NT2/D1 (cell line): ENCODE data around the gene POLD1.

Experiments used
- DNase-seq: peaks from one replicate; pipeline ENCODE4 v3.0.0-alpha.2; 2011; ENCODE audit warnings: low read depth, low spot score
- H3K27me3 ChIP-seq: 2 replicates; pipeline ENCODE4 v1.6.0; 2011; ENCODE audit warnings: mild to moderate bottlenecking; ENCODE audit not compliant: insufficient read length, insufficient read depth
- H3K36me3 ChIP-seq: 2 replicates; pipeline ENCODE4 v1.6.1; 2011; ENCODE audit warnings: mild to moderate bottlenecking, low read length, mixed read lengths; ENCODE audit not compliant: insufficient read depth, insufficient read length
- H3K4me1 ChIP-seq: 2 replicates; pipeline ENCODE4 v1.5.1; 2011; ENCODE audit not compliant: insufficient read depth, insufficient read length
- H3K4me3 ChIP-seq: 2 replicates; pipeline ENCODE4 v1.5.1; 2011; ENCODE audit warnings: low read depth; ENCODE audit not compliant: insufficient read length
- H3K9ac ChIP-seq: 2 replicates; pipeline ENCODE4 v1.6.0; 2011; ENCODE audit warnings: low read depth; ENCODE audit not compliant: insufficient read length
- H3K9me3 ChIP-seq: 2 replicates; pipeline ENCODE4 v1.5.1; 2011; ENCODE audit warnings: mild to moderate bottlenecking, low read length; ENCODE audit not compliant: insufficient read depth
- SUZ12 ChIP-seq: IDR thresholded peaks from 2 replicates; pipeline ENCODE4 v1.6.1; 2011; ENCODE audit not compliant: insufficient read length, insufficient read depth; ENCODE audit errors: extremely low read depth
- YY1 ChIP-seq: IDR thresholded peaks from 2 replicates; pipeline ENCODE4 v1.6.1; 2011; ENCODE audit not compliant: insufficient read length, insufficient read depth
- ZNF274 ChIP-seq: IDR thresholded peaks from 2 replicates; pipeline ENCODE4 v1.6.1; 2011; ENCODE audit warnings: mild to moderate bottlenecking, low read depth, low read length

POLD1 gene

DNA sequence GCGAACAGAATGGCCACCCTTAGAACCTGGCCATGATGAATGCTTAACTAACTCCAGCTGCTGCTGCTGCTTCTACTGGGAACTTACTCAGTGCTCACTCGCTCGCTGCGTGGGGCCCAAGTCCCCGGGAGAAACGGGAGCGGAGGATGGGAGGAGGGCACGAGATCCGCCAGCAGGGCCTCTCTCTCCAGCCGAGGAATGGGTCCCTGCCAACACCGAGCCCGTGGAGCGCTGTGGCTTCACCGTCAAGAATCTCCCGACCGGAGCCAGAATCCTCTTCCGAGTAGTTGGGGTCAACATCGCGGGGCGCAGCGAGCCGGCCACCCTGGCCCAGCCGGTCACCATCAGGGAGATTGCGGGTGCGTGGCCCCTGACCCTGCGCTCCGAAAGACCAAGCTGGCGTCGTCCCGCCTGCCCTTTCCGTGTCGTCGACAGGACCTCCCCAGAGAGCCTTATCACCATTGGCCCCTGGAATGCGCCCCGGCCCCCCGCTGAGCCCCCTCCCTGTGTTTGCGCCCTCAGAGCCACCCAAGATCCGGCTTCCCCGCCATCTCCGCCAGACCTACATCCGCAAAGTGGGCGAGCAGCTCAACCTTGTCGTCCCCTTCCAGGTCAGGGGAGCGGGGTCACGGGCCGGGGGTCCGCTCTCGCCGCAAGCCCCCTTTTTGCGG lies 74.4 kb downstream of the POLD1 start:
- Histone ChIP-seq H3K36me3 (no peaks in the 10 kb centered on the region), H3K9me3 (no peaks in the 10 kb centered on the region), H3K9ac (no peak overlapping the region), H3K4me1 (no peaks in the 10 kb centered on the region), H3K27me3 (no peaks in the 10 kb centered on the region), H3K4me3 (no peak overlapping the region)
- no peak for DNase-seq
- TF ChIP-seq SUZ12: no peak
- no peak for TF ChIP-seq ZNF274
- no peak for TF ChIP-seq YY1

DNA sequence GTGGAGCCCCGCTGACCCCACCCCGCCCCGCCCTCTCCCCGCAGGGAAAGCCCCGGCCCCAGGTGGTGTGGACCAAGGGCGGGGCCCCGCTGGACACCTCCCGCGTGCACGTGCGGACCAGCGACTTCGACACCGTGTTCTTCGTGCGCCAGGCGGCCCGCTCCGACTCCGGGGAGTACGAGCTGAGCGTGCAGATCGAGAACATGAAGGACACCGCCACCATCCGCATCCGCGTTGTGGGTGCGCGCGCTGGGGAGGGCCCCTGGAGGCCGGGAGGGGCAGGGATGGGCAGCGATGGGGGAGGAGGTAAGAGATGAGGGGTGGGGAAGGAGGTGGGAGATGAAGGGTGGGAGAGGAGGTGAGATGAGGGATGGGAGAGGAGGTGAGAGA lies 74.9 kb downstream of the POLD1 start:
- DNase-seq: no peak
- Histone ChIP-seq H3K27me3 (no peaks in the 10 kb centered on the region), H3K9me3 (no peaks in the 10 kb centered on the region), H3K4me1 (no peaks in the 10 kb centered on the region), H3K36me3 (no peaks in the 10 kb centered on the region), H3K9ac (no peak overlapping the region), H3K4me3 (no peak overlapping the region)
- no peak for TF ChIP-seq ZNF274
- TF ChIP-seq YY1: no peak
- no peak for TF ChIP-seq SUZ12

DNA sequence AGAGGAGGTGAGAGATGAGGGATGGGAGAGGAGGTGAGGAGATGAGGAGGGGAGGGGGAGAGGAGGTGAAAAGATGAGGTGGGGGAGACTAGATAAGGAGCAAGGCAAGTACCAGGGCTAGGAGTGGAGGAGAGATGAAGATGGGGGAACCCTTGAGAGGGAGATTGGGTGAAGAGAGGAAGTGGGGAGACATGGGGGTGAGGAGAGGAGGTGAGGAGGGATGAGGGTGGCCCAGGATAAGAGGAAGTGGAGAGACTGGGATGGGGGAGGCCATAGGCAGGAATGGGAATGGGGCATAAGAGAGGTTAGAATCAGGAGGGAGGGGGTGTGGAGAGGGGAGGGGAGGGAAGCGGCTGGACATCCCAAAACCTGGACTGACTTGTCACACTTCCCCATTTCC lies 75.5 kb downstream of the POLD1 start:
- Histone ChIP-seq H3K4me1 (no peaks in the 10 kb centered on the region), H3K4me3 (no peak overlapping the region), H3K9me3 (no peaks in the 10 kb centered on the region), H3K36me3 (no peaks in the 10 kb centered on the region), H3K9ac (no peak overlapping the region), H3K27me3 (no peaks in the 10 kb centered on the region)
- TF ChIP-seq SUZ12 (no peak), YY1 (no peak), ZNF274 (no peak)
- no peak for DNase-seq

DNA sequence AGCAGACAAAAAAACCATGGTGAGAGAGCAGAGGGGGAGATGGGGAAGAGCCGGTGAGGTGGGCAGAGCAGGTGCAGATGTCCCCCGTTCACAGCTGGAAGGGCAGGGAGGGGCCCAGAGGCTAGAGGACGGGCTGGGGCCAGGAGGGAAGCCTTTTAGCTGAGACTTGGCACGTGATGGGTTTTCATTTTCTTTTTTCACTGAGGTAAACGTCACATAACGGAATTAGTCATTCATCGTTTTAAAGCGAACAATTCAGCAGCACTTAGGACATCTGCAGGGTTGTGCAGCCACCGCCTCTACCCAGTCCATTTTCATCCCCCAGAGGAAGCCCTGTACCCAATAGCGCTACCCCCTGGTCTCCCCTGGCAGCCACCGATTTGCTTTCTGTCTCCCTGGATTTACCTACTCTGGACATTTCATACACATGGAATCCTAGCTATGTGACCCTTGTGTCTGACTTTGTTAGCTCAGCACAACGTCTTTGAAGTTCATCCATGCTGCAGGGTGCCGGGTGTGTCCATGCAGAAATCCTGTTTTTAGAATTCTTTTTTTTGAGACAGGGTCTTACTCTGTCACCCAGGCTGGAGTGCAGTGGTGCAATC lies 76.1 kb downstream of the POLD1 start:
- no peak for DNase-seq
- Histone ChIP-seq H3K4me3 (no peak overlapping the region), H3K9ac (no peak overlapping the region)

DNA sequence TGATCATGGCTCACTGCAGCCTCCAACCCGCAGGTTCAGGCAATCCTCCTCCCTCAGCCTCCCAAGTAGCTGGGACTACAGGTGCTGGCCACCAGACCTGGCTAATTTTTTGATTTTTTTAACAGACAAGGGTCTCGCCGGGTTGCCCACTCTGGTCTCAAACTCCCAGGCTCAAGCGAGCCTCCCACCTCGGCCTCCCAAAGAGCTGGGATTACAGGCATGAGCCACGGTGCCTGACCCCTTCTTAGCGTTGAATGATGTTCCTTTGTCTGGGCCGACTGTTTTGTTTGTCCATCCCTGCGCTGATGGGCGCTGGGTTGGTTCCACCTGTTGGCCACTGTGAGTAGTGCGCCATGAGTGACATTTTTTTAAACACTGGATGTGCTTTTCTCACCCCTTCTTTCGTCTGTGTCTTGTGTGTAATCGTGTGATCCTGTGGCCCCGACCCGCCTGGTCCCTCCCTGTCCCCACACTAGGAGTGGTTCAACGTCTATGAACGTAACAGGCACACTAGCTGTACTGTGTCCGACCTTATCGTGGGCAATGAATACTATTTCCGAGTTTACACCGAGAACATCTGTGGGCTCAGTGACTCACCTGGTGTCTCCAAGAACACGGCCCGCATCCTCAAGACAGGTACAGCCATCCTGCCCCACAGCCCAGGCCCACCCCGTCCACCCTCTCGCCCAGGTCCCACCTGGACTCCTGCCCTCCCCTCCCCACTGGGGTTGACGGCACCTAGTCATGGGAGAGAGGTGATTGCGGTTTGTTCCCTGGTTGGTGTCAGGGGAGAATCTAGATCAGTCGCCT lies 77.1 kb downstream of the POLD1 start:
- no peaks in the 10 kb centered on the region for H3K27me3 ChIP-seq
- no peak overlapping the region for H3K4me3 ChIP-seq
- H3K4me1 ChIP-seq: no peaks in the 10 kb centered on the region
- H3K36me3 ChIP-seq: no peaks in the 10 kb centered on the region
- H3K9me3 ChIP-seq: no peaks in the 10 kb centered on the region
- DNase-seq: peak; percentile 43
- no peak for TF ChIP-seq SUZ12
- no peak for TF ChIP-seq YY1
- TF ChIP-seq ZNF274: no peak
- peak overlapping the region; percentile 42 for H3K9ac ChIP-seq

More for the DNA sequence above, 76.1 kb downstream of the POLD1 start:
- Histone ChIP-seq H3K36me3 (no peaks in the 10 kb centered on the region), H3K27me3 (no peaks in the 10 kb centered on the region), H3K4me1 (no peaks in the 10 kb centered on the region), H3K9me3 (no peaks in the 10 kb centered on the region)
- no peak for TF ChIP-seq YY1
- TF ChIP-seq SUZ12: no peak
- no peak for TF ChIP-seq ZNF274

DNA sequence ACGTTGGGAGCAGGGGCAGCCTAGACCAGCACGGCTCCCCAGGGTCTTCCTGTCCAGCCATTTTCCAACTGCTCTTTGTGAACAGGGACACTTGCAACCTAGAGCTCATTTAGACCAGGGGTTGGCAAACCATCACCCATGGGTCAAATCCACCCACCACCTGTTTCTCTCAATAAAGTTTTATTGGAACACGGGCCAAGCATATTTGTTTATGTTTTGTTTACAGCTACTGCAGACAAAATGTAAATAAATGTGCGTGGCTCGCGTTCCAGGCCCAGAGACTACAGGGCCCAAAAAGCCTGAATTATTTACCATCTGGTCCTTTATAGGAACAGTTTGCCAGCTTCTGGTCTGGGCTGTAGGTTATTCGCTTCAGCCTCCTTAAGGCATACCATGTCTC lies 78.8 kb downstream of the POLD1 start:
- Histone ChIP-seq H3K4me1 (no peaks in the 10 kb centered on the region), H3K9me3 (no peaks in the 10 kb centered on the region)

DNA sequence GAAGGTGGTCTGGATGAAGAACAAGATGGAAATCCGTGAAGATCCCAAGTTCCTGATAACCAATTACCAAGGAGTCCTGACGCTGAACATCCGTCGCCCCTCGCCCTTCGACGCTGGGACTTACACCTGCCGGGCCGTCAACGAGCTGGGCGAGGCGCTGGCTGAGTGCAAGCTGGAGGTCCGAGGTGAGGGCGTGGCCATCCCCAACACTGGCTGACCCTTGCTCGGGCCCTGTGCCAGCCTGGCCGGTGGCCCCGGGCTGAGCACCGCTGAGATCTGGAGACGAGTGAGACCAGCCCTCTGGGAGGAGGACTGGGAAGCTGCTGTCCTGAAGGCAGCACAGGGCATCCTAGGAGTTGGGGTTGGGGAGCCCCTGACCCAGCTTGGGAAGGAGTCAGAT lies 80.2 kb downstream of the POLD1 start:
- Histone ChIP-seq H3K4me1 (no peaks in the 10 kb centered on the region), H3K4me3 (no peak overlapping the region), H3K27me3 (no peaks in the 10 kb centered on the region), H3K36me3 (no peaks in the 10 kb centered on the region), H3K9ac (no peak overlapping the region), H3K9me3 (no peaks in the 10 kb centered on the region)
- no peak for DNase-seq
- TF ChIP-seq YY1 (no peak), SUZ12 (no peak), ZNF274 (no peak)

More for the DNA sequence above, 78.8 kb downstream of the POLD1 start:
- Histone ChIP-seq H3K27me3 (no peaks in the 10 kb centered on the region), H3K9ac (no peak overlapping the region), H3K36me3 (no peaks in the 10 kb centered on the region), H3K4me3 (no peak overlapping the region)
- TF ChIP-seq YY1 (no peak), ZNF274 (no peak), SUZ12 (no peak)
- DNase-seq: no peak
